Activated CD8-positive, alpha-beta memory T cell treated with anti-CD3 and anti-CD28 coated beads for 48 hours (primary cell): Measurements from ENCODE around the gene CDH5.
"Not testable (repeated sequence)": the region's sequence is repeated elsewhere in the genome, so short reads cannot be mapped to it uniquely, and the experiment has no call there.

ENCODE experiments used
- DNase-seq, 3 experiments: peaks; one replicate each; pipeline ENCODE4 v3.0.0-alpha.2; 2020; ENCODE audit warnings: low read depth in 2 of 3, low spot score in 2 of 3

CDH5 gene

GRCh38 chr16:66435896-66436295, 69.4 kb downstream of the CDH5 start:
- no peak for DNase-seq

DNA sequence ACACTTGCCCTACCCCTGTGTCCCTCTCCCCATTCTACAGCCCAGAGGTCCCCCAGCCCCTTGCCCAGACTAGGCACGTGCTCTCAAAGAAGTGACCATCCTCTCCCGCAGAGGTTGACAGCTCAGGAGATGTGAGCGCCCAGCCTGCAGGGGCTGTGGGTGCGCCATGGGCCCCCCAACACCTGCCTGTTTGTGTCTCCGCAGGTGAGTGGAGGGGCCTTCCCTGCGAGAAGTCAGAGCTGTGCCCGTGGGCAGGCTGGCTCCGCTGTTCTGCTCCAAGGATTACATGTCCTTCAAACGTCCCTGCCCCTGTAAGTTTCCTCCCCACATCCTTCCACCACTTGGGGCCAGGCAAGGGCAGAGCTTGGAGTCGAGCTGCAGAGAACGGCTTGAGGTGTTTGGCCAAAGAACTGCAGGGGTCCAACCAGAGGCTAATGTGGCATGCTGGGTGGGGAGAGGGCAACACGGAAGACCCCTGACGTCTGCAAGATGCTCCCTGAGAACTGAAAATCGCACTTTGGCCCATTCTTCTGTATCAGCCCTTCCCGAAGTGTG, 71.0 kb downstream of the CDH5 start:
- DNase-seq = no peak

DNA sequence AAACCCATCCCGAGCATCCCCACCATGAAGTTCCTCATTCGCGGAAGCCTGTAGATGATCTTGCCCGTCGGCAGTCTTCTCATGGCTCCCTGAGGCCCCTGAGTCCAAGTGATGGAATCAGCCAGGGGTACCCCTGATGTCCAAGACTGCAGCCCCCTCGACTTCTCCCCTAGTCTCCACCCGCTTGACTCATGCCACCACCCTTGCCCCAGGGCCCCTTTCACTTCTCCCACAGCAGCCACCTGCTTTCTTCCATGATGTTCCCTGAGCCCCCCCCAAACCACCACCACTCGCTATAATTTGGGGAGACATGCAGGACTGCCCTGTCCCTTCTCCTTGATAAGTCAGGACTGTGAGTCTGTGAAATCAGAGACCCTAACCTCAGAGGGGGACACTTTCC, 72.0 kb downstream of the CDH5 start:
- no peak for DNase-seq

- no peak for DNase-seq
Measured at GRCh38 chr16:66439051-66439730, 72.7 kb downstream of the CDH5 start.

DNA sequence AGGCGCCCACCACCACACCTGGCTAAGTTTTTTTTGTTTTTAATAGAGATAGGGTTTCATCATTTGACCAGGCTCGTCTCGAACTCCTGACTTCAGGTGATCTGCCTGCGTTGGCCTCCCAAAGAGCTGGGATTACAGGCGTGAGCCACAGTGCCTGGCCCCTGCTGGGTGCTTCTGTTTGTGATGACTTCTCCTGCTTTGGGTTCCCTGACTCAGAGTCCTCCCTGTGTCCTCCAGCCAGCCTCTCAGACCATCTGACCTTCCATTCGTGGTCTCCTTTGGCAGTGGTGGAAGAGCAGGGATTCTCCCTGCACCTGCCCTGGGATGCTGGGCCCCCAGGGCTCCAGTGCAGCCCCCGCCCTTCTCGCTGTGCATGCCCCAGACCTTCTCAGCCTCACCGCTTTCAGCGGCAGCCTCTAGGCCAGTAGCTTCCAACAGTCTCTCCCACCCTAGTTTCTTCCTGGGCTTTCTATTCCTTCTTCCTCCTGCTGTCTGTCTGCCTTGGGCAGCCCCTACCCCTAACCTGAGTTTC, 73.8 kb downstream of the CDH5 start:
- no peak for DNase-seq

DNA sequence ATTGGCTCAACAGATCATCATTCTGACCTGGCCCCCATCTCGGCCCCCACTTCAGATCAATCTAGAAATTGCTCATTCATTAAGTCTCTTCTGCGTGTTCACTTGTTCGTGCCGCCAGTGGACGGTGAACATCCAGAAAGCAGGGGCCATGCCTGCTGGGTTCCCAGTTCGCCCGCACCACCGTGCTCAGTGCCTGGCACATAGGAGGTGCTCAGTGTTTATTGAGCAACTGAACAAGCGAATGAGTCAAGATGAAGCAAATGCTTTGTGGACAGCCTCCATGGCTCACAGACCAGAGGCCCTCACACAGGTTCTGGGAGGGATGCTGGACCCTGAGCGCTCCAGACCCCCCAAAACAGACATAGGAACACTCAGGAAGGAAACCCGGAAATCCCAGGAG, 74.5 kb downstream of the CDH5 start:
- no peak for DNase-seq

DNA sequence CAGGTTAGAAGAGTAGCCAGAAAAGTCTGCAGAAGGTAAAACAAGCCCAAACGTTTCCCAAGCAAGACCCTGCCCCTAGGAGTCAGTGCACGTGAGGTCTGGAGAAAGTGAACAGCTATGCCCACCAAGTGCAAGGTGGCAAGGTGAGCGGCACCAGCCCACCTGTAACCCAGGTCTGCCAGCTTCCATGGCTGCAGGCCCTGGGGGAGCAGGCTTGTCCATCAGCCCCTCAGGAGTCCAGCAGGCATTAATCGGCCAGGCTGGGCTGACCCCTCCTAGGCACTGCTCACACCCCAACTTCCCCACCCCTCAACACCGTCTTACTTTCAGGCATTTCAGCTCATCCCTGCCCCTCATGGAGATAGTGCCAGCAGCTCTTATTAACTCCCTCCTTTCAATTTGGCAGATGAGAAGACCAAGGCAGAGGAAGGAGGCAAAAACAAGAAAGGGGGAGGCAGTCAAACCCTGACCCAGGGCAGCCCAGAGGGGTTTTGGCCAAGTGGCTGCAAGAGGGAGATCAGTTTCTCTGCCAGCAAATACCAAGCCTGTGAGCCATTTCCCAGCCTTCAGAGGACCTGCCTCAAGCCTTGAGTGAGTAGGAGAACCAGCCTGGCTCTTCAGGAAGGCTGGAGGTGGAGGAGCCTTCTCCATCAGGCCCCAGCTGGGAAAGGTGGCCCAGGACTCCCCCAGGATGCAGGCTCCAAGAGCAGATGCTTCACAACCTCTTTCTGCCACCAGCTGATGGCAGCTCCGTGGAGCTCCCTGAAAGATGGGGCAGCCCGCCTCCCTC, 75.3 kb downstream of the CDH5 start:
- no peak for DNase-seq

GRCh38 chr16:66442502-66443268, 76.2 kb downstream of the CDH5 start:
- DNase-seq = no peak

DNA sequence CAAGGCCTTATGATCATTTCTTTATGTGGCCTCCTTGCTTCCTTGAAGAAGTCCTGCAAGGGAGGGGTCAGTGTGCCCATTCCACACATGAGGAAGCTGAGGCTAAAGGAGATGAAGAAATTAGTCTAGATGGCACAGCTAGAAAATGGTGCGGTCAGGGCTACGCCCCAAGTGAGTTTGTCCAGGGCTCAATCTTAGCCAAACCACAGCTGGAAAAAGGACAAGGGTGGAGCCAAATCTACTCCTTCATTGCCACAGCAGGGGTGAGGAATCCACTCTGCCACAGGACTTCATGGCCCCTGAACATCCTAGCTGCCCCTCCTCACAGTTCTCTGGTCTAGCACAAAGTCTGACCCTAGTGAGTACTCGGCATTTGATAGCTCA, 76.8 kb downstream of the CDH5 start:
- DNase-seq = no peak

GRCh38 chr16:66444049-66444481, 77.6 kb downstream of the CDH5 start:
- no peak for DNase-seq

DNA sequence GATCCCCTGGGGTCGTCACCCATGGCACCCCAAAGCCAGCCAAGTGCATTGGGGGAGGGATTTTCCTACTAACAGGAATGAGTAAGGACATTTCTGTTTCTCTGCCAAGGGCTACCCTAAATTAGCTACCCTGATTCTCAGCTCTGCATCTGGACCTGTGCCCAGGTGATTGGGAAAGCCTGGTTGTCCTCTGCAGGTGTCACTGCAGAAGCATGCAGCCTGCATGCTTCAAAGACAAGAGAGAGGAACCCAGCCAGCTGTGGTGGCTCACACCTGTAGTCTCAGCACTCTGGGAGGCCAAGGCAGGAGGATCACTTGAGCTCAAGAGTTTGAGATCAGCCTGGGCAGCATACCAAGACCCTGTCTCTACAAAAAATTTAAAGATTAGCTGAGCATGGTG, 80.2 kb downstream of the CDH5 start:
- no peak for DNase-seq

DNA sequence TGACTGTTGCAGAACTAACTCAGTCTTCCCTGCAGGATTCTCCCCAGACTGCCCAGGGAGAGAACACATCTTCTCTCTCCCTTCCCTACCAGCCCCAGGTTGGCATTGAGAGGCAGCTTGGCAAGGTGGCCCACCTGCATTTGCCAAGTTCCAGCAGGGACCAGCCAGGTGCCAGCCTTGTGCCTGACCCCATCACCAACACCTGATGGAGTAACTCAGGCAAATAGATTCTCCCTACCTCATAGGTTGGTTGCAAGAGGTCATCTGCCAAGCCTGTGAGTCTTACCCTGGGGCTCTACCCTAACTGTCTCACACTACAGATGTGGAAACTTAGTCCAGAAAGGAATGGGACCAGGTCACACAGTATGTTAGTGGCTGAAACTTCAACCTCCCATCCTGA, 81.0 kb downstream of the CDH5 start:
- no peak for DNase-seq

DNA sequence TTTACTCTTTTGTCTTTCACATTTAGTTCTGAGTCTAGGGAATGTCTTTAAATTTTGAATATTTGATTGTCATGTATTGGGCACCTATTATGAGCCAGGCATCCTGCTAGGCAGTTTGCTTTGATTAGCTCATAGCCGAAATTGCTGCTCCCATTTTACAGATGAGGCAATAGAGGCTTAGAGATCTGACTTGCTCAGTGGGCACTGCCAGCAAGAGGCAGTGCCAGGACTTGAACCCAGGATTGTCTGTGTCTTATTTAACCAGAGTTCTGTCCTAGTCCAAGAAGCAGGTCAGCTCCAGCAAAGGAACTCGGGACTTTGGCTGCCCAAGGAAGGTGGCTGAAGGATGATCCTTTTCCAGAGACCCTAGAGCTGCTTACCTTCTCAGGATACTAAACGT, 85.1 kb downstream of the CDH5 start:
- DNase-seq = no peak

GRCh38 chr16:66453230-66453629, 86.7 kb downstream of the CDH5 start:
- not testable (repeated sequence) for DNase-seq
